ENCODE results near the gene PARD3B.

DNA sequence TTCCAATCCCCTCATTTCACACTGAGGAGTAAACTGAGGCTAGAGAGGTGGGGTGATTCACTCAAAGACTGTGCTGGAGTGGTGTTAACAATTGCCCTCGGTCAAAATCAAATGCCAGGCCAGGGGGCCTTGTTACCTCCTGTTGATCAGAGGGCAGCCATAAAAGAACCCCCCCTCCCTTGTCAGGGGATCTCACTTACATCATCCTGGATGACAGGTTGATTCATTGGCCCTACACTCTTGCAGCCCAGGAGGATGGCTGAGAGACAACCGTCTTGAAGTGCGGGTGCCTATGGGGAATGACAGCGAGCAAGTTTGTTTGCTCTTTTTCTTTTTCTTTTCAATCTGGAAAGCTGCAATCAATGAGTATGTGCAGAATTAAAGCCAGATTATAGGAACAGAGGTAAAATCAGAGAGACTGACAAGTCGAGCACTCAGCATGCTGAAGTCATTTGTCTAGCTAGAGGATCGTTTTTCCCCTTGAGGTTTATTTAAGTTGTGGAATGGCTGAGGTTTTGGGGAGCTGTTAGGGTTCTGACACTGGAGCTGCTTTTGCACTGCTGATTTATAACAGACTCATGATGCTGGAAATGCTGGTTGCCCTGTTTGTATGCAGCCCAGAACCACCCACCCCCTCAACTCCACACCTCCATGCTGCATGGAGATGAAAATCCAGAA lies 1110.6 kb downstream of the PARD3B start:
- no peak for TF ChIP-seq EZH2 (IDR thresholded peaks at IDR 0.05; ENCODE audit: borderline replicate concordance, low read depth, low read length, severe bottlenecking)
- TF ChIP-seq, protein P1, sequence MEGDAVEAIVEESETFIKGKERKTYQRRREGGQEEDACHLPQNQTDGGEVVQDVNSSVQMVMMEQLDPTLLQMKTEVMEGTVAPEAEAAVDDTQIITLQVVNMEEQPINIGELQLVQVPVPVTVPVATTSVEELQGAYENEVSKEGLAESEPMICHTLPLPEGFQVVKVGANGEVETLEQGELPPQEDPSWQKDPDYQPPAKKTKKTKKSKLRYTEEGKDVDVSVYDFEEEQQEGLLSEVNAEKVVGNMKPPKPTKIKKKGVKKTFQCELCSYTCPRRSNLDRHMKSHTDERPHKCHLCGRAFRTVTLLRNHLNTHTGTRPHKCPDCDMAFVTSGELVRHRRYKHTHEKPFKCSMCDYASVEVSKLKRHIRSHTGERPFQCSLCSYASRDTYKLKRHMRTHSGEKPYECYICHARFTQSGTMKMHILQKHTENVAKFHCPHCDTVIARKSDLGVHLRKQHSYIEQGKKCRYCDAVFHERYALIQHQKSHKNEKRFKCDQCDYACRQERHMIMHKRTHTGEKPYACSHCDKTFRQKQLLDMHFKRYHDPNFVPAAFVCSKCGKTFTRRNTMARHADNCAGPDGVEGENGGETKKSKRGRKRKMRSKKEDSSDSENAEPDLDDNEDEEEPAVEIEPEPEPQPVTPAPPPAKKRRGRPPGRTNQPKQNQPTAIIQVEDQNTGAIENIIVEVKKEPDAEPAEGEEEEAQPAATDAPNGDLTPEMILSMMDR (IDR thresholded peaks at IDR 0.05; ENCODE audit: borderline replicate concordance, extremely low read depth, low read length, poor library complexity, severe bottlenecking): no peak

Measured in DND-41 (cell line).